B cell (primary cell): ENCODE results near the gene PRR7.

Experiments used
- EZH2 ChIP-seq: IDR thresholded peaks from 2 replicates; pipeline ENCODE4 v1.6.1; 2012; ENCODE audit warnings: borderline replicate concordance, low read depth, mild to moderate bottlenecking, moderate library complexity, low read length; ENCODE audit not compliant: insufficient read depth, poor library complexity, severe bottlenecking
- TF ChIP-seq, protein P1 (sequence below): fragments of 200-600 bp; IDR thresholded peaks from one replicate; pipeline ENCODE4 v1.8.0; 2022; ENCODE audit warnings: antibody characterized with exemption, mild to moderate bottlenecking

DNA sequence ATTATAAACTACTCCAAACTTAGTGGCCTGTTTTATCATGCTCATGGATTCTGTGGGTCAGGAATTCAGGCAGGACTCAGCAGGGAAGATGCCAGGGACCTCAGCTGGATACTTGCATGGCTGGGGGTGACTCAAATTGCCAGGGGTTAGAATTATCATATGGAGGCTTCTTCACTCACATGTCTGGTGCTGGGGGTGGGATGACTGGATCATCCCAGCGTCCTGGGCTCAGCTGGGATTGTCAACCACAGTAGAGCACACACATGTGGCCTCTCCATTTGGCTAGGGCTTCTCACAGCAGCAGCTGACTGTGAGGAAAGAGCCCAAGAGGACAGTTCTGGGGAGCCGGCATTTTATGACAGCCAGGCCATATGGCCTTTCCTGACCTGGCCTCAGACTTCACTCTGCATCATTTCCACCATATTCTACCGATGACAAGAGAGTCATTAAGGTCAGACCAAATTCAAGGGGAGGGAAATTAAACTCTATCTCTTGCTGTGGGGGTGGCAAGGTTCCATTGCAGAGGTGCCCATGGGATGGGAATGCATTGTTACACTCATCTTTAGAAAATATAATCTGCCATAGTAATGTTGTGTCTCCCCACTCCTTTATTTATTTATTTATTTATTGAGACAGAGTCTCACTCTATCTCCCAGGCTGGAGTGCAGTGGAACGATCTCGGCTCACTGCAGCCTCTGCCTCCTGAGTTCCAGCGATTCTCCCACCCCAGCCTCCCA, 25.4 kb upstream of the PRR7 start:
- TF ChIP-seq, protein P1, sequence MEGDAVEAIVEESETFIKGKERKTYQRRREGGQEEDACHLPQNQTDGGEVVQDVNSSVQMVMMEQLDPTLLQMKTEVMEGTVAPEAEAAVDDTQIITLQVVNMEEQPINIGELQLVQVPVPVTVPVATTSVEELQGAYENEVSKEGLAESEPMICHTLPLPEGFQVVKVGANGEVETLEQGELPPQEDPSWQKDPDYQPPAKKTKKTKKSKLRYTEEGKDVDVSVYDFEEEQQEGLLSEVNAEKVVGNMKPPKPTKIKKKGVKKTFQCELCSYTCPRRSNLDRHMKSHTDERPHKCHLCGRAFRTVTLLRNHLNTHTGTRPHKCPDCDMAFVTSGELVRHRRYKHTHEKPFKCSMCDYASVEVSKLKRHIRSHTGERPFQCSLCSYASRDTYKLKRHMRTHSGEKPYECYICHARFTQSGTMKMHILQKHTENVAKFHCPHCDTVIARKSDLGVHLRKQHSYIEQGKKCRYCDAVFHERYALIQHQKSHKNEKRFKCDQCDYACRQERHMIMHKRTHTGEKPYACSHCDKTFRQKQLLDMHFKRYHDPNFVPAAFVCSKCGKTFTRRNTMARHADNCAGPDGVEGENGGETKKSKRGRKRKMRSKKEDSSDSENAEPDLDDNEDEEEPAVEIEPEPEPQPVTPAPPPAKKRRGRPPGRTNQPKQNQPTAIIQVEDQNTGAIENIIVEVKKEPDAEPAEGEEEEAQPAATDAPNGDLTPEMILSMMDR = no peak
- no peak for TF ChIP-seq EZH2
